Stimulated activated CD8-positive, alpha-beta memory T cell treated with anti-CD3 and anti-CD28 coated beads, Interleukin-15, amount 100 ng/mL, for 48 hours (primary cell): ENCODE data around the gene NFKB2.
A peak's percentile ranks its signal among the peaks of the same experiment; 100 is the strongest.

Experiments
- DNase-seq, 2 donors: peaks; one replicate each; pipeline ENCODE4 v3.0.0-alpha.2; 2020; ENCODE audit warnings: low read depth in 2 of 2

NFKB2 gene

DNA sequence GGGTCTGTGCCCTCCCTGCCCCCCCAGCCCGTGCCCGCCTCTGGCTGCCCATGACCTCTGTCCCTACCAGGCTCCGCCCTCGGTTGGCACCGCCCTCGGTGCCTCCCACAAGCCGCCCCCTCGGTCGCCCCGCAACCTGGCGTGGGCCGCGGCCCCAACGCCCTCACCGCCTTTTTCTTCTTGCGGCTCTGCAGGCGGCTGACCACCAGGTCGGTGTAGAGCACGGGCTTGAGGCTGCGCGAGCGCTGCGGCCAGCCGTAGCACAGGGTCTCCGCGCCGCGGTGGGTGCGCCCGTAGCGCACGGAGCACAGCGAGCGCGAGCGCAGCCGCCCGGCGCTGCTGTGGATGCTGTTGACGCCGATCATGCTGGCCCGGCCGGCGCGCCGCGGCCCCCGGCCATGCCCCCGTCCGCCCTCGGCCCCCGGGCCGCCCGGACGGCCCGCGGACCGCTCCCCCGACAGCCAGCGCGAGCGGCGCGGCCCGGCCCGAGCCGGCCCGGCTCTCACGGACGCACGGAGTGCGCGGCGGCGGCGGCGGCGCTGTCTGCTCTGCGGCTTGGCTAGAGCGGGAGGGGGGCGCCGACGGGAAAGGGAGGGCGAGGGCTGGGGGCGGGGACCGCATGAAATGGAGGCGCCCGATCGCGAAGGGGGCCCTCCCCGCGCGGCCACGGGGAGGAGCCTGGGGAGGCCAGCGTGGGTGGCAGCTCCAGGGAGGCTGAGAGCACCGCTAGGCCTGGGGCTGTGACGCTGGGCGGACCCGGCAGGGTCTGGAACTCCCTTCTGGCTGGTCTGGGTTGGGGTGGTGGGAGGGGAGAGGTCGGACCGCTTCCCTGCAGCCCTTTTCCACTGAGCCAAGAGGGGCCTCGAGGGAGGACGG, 13.5 kb downstream of the NFKB2 start:
- peak; percentile 71 to 72 for DNase-seq

DNA sequence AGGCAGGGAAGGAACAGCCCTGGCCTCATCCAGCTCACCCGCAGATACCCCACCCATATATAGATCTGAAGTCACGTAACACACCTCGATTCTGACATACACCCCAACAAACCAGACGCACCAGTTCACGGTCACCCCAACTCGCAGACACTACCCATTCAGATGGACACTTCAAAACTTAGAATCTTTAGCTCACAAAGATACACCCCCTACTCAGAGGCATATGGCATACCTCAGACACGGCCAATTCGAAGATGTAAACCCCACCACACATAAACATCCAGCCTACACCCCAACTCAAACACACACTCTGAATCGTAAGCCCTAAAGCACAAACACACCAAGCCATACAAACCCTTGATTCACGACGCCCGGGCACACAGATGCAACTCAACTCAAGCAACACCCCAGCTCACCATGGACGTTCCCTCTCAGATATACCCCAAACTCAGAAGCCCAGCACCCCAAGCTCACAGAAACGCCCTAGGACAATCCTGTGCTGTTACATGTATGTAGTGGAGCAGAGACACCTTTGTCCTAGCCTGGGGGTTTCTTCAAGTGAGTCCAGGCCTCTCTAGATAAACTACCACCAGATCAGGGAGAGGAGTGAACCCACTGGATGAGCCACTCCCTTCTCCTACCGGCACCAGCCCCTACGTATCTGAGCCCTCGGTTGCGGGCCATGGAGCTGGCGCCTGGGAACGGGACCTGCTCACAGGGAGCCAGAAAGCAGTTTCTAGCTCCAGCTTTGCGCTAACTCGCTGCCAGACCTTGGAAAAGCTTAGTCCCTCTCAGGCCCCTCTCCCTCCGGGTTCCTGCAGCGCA, 14.3 kb downstream of the NFKB2 start:
- no peak for DNase-seq

DNA sequence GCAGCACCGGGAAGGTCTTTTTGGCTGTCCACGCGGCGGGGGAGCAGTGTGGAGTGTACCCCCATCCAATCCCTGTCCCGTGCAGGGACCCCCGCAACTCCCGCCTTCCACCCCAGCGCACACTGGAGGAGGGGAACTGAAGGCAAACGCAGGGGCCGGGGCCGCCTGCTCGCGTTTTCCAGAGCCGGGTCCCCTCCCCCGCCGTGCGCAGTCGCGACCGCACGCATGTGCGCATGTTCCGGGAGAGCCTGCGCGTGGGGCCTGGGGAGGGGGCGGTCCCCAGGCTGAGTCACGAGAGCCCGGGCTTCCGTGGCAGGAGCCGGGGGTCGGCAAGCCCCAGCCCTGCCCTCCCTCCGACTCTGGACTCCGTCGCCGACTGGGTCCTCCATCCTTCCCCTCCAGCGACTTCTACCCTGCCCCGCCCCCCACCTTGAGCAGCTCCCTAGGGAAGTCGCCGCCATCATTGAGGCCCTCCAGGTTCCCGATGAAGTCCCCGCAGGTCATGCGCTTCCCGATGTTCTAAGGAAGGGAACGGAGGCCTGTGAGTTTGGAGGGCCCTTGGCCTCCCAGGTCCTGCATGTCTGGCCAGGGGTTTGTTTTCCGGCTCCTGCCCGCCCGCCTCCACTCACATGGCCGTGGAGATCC, 15.0 kb downstream of the NFKB2 start:
- no peak for DNase-seq

DNA sequence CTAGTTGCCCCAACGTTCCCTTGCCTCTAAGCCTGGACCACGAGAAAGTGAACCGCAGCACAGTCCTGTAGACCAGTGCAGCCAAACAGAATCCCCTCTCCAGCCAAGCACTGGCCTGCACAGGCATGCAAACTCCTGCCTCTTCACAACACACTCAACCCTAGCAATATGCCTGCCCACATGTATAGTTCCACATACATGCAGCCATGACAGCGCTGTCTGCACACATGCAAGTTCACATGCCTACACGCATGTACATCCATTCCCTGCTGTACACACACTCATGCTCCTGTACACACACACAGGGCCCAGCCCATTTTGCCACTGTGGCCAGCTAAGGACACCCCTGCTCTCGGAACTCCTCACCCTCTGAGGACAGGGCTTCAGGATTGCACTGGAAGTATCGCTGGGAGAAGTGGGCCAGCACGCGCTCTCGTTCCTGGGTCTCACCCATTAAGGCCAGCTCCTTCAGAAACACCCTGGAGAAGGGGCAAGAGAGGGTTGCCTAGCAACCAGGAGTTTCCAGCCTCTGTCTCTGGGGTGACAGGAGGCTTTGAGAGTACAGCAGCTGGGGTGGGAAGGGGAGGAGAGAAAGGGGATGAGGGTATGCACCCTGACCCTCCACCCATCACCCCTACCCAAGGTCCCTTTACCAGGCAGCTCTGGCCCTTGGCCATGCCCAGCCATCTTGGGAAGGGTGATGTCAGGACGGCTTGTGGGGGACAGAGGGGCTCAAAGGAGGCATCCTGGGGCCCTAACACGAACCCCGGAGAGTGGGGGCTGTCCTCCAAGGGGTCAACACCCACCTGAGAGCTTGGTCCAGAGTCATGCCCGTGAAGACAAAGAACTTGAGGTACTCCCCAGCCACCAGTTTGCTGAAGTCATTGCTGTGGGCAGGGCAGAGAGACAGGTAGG, 16.1 kb downstream of the NFKB2 start:
- no peak for DNase-seq

DNA sequence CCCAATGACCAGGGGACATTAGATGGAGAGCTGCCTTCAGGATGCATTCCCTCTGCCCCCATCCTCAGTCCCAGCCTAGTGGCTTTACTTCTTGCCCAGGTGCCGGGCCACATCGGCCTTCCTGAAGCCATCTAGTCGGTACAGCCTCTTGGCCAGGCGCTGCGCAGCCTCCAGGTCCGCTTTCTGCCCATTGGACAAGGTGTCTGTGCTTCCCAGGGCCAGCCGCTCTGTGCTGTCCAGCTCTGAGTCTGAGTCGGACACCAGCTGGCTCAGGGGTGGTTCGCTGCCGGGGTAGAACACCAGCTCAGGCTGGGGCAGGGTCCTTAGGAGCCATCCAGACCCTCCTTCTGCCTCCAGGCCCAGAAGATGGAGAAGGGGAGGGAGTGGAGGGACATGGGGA, 16.8 kb downstream of the NFKB2 start:
- no peak for DNase-seq

DNA sequence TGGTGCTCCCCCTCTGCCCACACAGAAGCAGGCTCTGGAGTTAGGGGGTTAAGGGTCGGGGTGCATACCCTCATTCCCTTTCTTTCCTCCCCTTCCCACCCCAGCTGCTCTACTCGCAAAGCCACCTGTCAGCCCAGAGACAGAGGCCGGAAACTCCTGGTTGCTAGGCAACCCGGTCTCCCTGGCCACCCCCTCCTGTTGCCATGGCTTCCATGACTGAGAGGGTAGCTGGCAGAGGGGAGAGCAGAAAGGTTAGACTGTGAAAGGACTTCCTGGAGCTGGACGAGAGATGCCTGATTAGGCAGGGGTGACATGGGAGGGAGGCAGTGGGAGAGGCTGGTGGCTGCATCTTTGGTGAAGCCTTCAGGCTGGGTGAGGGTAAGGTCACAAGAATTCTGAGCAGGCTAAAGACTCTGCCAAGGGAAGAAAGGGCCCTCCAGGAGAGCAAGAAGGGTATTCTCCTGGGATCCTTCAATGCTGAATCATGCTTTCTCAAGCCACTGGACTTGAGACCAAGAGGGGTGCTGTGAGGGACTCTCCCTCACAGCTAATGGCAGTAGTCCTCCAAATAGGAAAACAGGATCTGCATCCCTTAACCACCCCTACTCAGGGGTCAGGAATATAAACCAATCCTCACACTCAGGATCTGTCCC, 17.7 kb downstream of the NFKB2 start:
- DNase-seq = no peak

DNA sequence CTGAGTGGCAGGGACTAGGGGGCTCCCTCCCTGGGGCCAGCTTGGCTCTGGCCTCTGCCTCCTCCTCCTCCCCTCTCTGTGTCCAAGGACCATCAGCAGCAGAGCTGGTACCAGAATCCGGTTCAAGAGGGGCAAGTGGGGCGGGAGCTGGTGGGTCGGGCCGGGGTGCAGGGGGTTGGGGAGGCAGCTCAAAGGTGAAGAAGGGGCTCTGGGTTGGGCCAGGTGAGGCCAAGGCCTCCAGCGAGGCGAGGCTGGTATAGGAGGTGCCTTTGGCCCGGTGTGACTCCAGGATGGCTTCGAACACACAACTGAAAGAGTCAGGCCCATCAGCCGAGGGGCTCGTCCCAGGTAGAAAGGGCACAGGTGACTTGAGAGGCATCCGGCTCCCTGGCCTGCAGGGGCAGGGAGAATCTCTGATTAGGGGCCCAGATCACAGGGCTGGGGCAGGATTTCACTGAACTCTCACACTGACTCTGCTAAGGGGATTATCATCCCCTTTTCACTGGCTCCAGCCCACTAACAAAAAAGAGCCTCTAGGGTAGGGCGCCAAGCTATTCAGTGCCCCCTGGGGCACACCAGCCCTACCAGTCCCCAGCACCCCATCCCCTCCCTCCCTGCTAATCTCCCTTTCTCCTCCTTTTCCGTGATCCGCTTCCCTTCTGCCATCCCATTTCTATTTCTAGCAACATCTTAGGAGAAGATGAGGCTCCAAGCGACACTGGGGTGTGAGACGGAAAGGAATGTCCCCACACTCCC, 18.5 kb downstream of the NFKB2 start:
- DNase-seq = no peak

DNA sequence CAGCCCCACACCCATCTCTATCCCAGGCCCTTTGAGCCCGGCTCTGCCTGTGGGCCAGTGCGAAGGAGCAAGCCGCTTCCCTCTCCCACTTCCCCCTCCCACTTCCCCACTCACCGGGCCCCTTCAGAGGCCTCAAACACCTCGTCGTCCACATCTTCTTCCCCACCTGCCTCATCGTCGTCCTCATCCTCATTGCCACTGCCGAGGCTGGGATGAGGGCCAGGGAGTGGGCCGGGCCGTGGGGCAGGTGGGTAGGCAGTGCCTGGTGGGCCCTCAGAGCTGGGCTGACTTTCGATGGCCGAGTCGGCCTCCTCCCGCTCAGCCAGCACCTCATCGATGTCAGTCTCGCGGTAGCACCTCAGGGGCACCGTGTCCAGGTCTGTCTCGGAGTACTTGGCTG, 19.2 kb downstream of the NFKB2 start:
- no peak for DNase-seq

DNA sequence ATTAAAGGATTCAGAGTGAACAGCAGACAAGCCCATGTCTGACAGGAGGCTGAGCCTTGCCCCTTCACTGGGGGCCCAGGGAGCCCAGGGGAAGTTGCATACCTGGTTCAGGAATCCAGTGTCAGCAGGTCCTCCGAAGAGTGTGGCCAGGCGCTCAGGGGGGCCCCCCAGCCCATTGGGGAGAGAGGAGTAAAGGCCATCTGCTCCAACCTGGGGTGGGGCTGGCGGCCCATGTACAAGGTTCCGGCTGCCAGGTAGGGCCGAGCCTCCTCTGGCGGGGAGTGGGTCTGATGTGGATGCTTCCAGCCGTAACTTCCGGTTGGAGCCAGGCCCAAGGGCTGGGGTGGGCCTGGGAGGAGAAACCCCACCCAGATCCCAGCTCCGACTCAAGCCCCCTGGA, 20.8 kb downstream of the NFKB2 start:
- no peak for DNase-seq

DNA sequence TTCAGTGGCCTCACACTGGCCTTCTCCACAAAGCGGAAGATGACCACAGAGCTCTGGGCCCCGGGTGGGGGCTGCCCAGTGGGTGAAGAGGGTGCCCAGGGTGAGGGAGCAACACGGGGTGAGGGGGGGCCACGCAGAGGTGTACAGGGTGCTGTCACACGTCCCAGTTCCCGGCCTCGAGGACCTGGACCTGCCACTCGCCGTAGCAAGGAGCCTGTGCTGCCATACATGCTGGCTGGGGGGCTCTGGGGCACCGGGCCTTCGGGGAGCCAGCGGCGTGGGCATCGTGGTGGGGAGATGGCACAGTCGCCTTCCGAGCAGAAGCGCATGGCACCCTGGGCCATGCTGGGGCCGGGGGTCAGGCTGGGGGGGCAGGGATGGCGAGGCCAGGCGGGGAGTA, 21.2 kb downstream of the NFKB2 start:
- DNase-seq = no peak

DNA sequence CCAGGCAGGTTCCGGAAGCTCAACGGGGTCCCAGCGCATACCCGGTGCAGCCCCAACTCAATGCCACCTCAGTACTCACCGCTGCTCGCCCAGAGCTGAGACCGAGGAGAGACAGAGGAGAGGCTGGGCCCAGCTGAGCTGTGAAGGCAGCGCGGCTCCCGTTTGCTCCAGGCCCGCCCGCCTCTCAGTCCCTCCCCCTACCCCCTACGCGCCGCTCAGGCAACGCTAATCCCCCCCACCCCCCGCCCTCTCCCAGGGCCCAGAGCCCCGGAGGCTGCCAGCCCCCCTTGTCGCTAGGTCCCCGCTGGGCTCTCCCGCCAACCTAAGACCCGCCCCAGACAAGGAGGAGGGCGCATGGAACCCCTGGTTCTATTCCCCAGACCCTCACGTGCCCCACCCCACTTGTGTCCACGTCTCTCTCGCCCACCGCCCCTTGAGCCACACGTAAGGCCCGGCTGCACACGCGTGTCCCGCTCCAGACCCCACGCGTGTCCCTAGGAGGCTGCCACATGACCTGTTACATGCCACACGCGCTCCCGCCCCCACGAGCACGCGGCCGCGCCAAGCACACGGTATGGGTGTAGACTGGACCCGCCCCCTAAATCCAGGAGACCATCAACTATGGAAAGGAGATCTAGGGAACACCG, 23.2 kb downstream of the NFKB2 start, which contains the start of gene PSD:
Gene PSD (minus strand): TSS at position 164 of the 647 bp plus-strand sequence. CDS start 1,747 bp downstream, outside the sequence.
- no peak for DNase-seq

DNA sequence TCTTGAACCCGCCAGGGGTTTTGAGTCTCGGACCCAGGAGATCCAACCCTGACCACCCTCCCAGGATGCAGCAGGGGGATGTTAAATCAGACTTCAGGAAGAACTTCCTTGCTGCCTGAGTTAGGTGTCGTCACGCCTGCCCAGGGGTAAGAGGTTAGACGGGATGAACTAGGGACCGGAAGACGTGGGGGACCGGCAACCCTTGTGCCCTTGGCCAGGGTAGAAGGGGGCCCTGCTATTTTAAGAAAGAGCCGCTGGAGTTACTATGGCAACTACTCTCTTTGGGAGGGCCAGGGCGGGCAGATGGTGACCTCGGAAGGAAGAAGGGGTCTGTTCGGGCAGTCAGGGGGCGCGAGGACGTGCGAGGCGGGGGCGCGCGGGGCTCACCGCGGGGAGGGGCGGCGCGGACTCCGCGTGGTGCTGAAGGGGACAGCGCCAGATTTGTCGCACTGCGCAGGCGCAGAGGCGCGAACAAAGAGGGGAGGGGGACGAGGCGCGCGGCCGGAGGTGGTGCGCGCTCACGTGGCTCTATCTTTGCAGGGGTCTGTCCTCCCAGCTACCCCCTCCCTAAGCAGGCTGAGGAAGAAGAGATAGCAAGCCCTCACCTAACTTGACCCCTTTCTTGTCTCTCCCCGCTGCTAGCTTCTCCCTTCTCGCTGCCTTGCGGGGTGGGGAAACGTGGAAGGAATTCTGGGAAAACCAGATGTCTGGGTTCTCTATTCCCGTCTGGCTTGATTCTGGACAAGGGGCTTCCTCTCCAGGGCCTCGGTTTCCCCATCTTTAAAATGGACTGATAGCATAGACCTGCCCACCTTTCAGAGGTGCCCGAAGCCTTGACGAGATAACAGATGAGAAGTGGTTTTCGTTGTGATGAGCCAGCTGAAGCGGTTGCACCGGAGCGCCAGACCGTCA, 24.0 kb downstream of the NFKB2 start:
- no peak for DNase-seq

DNA sequence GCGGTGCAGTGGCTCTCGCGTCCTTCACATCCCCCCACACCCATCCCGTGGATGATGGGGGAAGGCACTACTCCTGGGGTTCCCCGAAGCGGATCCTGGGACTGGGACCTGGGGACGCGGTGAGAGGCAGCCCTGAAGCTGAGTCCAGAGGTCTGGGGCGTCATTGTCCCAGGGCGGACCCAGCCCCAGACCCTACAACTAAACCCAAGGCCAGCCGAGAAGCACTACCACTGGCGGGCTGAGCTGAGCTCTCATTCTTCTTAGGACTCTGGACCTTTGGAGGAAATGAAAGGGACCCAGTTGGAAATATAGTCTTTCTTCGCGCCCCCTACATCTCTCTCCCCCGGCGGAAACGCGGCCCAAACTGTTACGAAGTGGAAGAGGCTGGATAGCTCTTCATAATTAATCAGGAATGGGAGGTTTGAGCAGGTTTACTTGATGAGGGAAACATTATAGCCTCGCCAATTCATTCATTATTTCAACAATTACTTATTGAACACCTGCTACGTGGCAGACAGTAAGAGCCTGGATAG, 24.7 kb downstream of the NFKB2 start:
- no peak for DNase-seq

DNA sequence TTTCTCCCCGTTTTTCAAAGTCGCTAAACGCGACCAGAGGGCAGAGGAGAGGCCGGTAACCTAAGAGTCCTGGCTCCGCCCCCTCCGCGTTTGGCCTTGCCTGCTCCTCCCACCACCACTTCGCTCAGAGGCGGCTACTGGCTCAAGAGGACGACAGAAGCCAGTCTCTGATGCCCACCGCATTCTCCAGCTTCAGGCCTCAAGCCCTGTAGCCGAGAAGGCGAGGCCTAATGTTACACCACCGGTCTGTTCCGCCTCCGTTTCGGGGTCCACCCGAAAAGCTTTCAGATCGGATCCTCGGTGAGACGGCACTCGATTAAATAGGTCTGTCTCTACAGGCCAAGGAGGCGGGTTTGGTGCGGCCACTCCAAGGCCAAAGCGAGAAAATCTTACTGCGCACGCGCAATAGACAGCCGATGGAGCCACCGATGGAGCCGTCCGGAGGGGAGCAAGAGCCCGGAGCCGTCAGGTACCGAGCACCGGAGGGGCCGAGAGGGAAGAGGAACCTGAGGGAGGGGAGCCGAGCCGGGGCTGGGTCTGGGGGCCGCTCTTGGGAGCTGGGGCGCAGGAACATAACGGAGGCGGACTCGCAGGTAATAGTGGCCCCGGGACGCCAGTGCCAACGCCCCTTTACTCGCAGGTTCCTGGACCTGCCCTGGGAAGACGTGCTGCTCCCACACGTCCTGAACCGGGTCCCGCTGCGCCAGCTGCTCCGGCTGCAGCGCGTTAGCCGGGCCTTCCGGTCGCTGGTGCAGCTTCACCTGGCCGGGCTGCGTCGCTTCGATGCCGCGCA, 25.4 kb downstream of the NFKB2 start, which contains the start of gene FBXL15:
Gene FBXL15 (plus strand): TSS at position 123 of the 793 bp plus-strand sequence. CDS start 294 bp downstream, at position 417.
- peak; percentile 89 to 94 for DNase-seq

DNA sequence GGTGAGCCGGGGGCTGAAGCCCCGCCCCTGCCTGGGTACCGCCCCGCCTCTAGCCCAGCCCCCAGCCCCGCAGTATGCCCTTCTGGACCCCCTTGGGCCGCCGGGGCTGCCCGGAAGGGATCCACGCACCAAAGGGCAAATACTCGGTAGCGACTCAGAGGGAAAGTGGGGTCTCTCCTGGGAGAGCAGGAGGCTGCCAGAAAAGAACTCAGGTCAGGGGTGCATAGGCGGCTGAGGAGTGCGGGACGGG, 25.9 kb downstream of the NFKB2 start:
- no peak for DNase-seq

DNA sequence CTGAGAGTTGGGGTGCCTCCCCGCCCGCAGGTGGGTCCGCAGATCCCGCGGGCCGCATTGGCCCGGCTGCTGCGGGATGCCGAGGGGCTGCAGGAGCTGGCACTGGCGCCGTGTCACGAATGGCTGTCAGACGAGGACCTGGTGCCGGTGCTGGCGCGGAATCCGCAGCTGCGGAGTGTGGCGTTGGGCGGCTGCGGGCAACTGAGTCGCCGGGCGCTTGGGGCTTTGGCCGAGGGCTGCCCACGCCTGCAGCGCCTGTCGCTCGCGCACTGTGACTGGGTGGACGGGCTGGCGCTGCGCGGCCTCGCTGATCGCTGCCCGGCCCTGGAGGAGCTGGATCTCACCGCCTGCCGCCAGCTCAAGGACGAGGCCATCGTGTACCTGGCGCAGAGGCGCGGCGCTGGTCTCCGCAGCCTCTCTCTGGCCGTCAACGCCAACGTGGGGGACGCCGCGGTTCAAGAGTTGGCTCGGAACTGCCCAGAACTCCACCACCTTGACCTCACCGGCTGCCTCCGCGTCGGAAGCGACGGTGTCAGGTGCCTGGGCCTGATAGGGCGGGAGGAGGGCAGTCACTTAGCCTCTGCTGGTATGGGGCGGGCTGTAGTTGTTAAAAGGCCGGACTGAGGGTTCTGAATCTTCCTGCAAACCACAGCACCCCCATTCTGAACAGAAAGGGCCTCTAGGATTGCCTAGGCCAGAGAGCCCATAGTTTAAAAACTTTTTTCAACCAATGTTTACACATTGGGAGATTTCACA, 26.4 kb downstream of the NFKB2 start:
- DNase-seq = no peak
